Thyroid gland (tissue), 4 donors: ENCODE results near the gene NXPH2.
A peak's percentile ranks its signal among the peaks of the same experiment; 100 is the strongest.

Experiments
- CTCF ChIP-seq, 6 experiments: fragments of 200-600 bp in 3 of 6; fragments of 450-650 bp in 3 of 6; sonication (generic) in 3 of 6; IDR thresholded peaks; one replicate each; pipeline ENCODE4 v1.5.1; 2016 to 2019; ENCODE audit warnings: antibody characterized with exemption in 6 of 6, mild to moderate bottlenecking in 2 of 6, inconsistent platforms in 1 of 6, moderate library complexity in 1 of 6
- POLR2A ChIP-seq, 2 donors: fragments of 450-650 bp; IDR thresholded peaks; one replicate each; pipeline ENCODE4 v1.6.1; 2017; ENCODE audit warnings: antibody characterized with exemption in 2 of 2, mild to moderate bottlenecking in 2 of 2, moderate library complexity in 1 of 2

- TF ChIP-seq POLR2A (IDR thresholded peaks at IDR 0.05): no peak
- TF ChIP-seq CTCF (IDR thresholded peaks at IDR 0.05): peak; percentile 27 to 78 (median 62)
These were observed 7.0 kb upstream of the NXPH2 start for GRCh38 chr2:138787053-138787666.
